Neuron (in vitro differentiated cells): ENCODE results near the gene SEC16B.

ENCODE experiments used
- H2AFZ ChIP-seq: one replicate; pipeline ENCODE4 v1.6.1; 2013; ENCODE audit warnings: low read depth, mild to moderate bottlenecking, inconsistent platforms, low read length, moderate library complexity
- H3K27me3 ChIP-seq: one replicate; pipeline ENCODE4 v1.6.1; 2013; ENCODE audit warnings: low read length; ENCODE audit not compliant: insufficient read depth
- H3K36me3 ChIP-seq: one replicate; pipeline ENCODE4 v1.6.1; 2013; ENCODE audit warnings: low read length; ENCODE audit not compliant: insufficient read depth
- H3K4me1 ChIP-seq: one replicate; pipeline ENCODE4 v1.6.1; 2013; ENCODE audit warnings: low read length; ENCODE audit not compliant: insufficient read depth
- H3K4me3 ChIP-seq: 2 replicates; pipeline ENCODE4 v1.5.1; 2013; ENCODE audit warnings: mild to moderate bottlenecking, low read length, moderate library complexity
- H3K9me3 ChIP-seq: one replicate; pipeline ENCODE4 v1.6.1; 2013; ENCODE audit warnings: low read length

The SEC16B gene

DNA sequence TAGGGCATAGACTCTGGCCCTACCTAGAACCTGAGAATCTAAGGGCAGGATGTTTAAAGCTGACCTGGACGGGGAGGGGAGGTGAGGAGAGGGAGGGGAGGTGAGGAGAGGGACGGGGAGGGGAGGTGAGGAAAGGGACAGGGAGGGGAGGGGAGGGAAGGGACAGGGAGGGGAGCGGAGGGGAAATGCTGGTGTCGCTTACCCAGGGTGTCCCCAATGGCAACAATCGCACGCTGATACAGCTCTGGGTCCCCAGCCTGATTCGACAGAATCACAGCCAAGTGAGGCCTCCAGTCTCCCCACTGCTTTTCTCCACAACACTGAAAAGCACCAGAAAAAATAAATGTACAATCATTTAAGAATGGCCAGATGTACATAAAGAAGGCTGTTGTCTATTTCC lies 22.2 kb downstream of the SEC16B start:
- Histone ChIP-seq H3K27me3 (no peaks in the 10 kb centered on the region), H3K4me3 (no peak overlapping the region), H3K9me3 (no peaks in the 10 kb centered on the region), H3K4me1 (peaks cover 6% of the 10 kb centered on the region), H3K36me3 (no peaks in the 10 kb centered on the region), H2AFZ (no peak overlapping the region)

DNA sequence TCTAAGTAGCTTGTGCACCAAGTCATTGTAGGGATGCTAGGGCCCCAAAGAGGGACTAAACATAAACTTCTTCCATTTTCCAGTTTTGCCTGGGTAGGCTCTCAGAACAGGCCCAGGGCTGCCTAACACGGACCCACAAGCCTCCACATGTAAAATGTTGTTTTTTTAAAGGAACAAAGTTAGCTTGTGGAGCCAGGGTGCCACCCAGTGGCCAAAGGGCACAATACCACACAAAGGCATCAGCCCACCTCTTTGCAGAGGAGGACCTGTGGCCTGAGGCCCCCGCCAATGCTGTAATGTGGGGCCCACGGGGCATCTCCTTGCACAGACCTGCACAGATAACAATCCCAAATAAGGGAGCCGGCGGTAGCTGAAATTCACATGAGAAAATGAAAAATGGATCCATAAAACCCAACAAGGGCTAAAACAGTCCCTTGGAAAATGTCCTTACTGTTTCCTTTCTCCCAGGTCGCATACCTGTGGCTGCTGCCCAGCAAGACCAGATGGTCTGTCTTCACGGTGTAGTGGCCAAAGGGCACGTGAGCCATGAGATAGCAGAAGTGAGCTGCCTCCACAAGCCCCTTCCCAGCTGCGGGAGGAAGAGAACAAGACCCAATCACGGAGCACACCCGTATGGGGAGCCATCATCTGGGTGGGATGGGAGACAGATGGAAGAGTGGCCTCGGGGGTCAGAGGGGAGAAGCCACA lies 23.8 kb downstream of the SEC16B start:
- Histone ChIP-seq H3K4me3 (no peak overlapping the region), H3K36me3 (no peaks in the 10 kb centered on the region), H3K27me3 (no peaks in the 10 kb centered on the region), H2AFZ (no peak overlapping the region), H3K9me3 (no peaks in the 10 kb centered on the region), H3K4me1 (peaks cover 6% of the 10 kb centered on the region)

DNA sequence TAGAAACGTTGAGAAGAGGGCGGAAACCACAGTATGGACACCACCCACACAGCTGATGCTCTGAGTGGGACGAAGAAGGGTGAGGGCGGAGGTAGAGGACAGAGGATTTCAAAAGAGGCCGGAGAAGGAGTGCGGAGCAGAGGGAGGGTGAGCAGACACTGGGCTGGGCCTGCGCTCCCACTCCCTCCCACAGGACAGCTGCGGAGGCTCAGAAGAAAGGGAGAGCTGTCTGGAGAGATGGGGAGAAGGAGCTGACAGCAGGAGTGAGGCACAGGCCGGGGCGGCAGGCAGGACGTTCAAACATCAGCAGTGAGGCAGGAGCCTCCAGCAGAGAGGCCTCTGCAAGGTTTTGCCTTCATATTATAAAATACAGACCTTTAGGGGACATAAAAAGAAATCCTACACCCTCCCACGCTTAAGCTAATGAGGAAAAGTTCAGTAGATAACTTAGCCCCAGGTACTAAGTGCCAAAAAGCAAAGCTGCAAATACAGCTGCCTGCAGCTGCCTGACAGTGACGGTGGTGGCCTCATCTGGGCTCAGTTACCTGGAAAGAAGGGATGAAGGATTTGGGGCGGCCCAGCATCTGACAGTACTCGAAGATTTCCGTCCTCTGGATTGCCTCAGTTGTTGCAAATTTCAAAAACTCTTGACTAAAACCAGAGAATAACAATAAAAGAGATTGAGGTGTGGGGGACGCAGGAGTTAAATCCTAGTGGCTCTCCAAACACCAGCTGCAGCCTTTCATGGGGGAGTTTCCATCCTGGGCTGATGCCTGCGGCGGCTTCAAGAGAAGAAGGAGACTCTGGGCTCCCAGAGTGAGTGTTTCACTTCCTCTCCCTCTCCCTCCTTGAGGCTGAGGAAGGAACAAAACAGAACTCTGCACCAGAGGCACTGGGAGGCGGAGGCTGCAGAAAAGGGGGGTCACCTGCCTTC lies 25.6 kb downstream of the SEC16B start:
- Histone ChIP-seq H2AFZ (no peak overlapping the region), H3K4me3 (no peak overlapping the region), H3K36me3 (no peaks in the 10 kb centered on the region), H3K4me1 (peaks cover 6% of the 10 kb centered on the region), H3K27me3 (no peaks in the 10 kb centered on the region), H3K9me3 (no peaks in the 10 kb centered on the region)

DNA sequence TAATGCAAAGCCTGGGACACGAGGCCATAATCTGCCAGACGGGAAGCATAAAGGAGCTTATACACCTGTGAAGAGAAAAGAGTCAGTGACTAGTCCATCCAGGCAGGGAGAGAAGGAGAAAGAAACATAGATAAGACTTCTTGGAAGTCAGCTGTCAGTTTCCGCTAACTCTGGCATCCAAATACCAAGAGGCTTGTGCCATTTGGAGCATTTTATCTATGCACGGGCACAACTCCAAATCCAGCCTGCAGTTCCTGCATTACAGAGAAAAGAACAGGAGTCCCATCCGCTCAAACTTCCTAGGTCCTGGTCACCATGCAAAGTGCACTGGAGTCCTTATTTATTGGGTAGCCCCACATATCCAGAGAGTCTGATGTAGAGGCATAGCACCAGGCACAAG lies 27.9 kb downstream of the SEC16B start:
- H2AFZ ChIP-seq: no peak overlapping the region
- no peaks in the 10 kb centered on the region for H3K9me3 ChIP-seq
- peaks cover 3% of the 10 kb centered on the region for H3K4me1 ChIP-seq
- H3K36me3 ChIP-seq: no peaks in the 10 kb centered on the region
- H3K4me3 ChIP-seq: no peak overlapping the region
- H3K27me3 ChIP-seq: no peaks in the 10 kb centered on the region

DNA sequence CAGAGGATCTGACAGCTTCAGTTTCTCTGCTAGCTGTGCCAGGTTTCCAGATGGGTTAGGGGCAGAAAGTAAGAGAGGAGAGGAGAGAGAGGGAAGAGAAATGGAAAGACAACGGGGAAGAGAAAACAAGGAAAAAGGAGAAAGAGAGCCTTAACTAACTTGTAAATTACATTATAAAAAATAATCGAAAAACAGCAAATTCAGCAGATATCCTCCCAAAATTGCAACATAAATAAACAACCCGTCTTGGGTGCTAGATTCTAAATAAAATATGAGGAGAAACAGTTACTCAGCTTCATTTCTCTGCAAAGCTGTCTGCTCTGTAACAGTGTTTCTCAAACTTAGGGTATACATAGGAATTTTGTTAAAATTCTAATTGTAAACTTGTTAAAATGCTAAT lies 29.2 kb downstream of the SEC16B start:
- Histone ChIP-seq H3K27me3 (no peaks in the 10 kb centered on the region), H3K36me3 (no peaks in the 10 kb centered on the region), H2AFZ (no peak overlapping the region), H3K4me3 (no peak overlapping the region), H3K9me3 (no peaks in the 10 kb centered on the region), H3K4me1 (no peaks in the 10 kb centered on the region)

DNA sequence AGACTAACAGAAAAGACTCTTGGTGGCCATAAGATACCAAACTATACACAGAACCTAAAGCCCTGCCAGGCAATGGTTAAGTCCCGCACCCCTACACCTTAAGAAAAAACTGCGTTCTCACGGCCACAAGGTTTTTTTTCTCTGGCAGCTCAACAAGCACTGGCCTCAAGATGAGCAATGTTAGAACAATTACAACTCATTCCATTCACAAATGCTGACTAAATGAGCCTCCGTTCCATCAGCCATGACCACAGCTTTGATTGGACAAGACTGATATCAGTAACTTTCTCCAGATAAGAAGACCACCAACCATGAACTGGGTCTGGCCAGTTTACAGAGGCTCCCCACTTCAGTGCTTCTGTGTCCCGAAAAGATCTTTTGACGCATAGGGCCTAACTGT lies 31.9 kb downstream of the SEC16B start:
- Histone ChIP-seq H3K4me3 (no peak overlapping the region), H3K27me3 (no peaks in the 10 kb centered on the region), H2AFZ (no peak overlapping the region), H3K4me1 (no peaks in the 10 kb centered on the region), H3K36me3 (no peaks in the 10 kb centered on the region), H3K9me3 (no peaks in the 10 kb centered on the region)

DNA sequence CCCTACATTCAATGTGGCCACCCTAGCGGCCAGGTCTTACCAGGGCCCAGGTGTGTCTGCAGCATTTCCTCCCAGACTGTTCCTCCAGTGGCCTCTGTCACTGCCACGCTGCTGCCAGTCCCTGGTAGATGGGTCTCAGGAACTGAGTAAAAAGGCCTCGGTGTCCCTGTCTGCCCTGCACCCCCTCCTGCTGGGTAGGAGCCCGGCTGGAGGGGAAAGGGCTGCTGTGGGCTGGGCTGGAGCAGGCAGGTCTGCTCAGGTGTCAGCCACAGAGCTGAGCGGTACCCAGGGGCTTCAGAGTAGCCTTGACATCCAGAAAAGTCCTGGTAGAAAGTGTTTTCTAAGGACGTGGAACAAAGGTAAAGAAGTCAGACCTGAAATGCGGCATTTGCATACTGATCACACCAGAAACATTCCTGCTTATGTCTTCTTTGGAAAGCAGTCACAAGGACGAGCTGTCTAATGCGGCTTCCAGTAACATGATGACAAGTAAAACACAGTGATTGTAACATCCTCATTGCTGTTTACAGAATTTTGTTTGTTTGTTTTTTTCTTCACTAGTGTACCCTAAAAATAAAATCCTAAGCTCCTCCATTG lies 32.6 kb downstream of the SEC16B start:
- no peak overlapping the region for H3K4me3 ChIP-seq
- no peaks in the 10 kb centered on the region for H3K27me3 ChIP-seq
- H2AFZ ChIP-seq: no peak overlapping the region
- no peaks in the 10 kb centered on the region for H3K4me1 ChIP-seq
- no peaks in the 10 kb centered on the region for H3K36me3 ChIP-seq
- no peaks in the 10 kb centered on the region for H3K9me3 ChIP-seq

DNA sequence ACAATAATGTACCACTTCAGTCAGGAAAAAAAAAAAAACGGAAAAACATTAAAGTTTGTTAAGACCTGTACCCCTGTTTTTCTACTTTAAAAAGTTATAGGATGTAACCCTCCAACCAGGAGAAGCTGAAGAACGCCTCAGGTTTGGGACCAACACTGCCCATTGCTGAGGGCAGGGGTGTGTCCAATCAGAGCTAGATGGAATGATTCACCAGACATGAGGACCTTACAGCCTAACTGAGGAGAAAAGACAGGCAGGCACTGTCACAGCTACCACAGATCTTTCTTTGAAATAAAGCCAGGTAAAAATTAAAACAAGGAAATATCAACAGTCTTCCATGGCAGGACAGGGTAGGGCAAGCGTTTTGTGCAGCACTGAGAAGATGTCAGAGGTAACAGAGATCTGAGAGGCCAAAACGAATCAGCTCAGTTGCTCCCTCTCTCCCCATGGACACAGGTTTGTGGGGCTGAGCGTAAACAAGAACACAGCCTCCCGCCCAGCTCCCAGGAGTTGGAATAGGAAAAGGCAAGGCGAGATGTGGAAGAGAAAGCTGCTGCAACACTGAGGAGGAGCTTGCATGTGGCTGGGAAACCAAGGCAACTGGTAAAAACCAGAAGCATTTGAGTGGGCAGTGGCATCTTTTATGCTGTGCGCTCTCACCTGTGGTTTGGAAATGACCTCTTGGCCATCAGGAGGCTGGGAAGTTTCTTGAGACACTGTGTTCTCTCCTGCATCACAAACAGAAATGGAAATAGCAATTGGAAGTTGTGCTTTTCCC lies 34.0 kb downstream of the SEC16B start:
- H3K36me3 ChIP-seq: no peaks in the 10 kb centered on the region
- no peak overlapping the region for H2AFZ ChIP-seq
- no peaks in the 10 kb centered on the region for H3K4me1 ChIP-seq
- no peaks in the 10 kb centered on the region for H3K27me3 ChIP-seq
- H3K4me3 ChIP-seq: no peak overlapping the region
- H3K9me3 ChIP-seq: no peaks in the 10 kb centered on the region

DNA sequence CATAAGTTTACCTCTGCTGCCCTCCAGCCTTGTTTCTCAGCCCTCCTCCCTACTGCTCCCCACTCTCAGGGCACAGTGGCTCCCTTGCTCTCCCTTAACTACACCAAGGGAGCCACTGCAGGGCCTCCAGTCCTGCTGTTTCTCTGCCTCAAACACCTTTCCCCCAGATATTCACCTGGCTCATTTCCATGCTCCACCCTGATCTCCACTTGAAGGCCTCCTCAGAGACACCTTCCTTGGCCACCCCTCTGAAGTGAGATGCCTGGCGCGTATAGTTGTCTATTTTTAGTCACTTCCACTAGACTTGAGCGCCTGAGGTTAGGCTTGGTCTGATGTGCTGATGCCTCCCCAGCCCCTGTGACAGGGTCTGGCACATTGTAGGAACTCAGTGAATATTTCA lies 34.9 kb downstream of the SEC16B start:
- Histone ChIP-seq H3K27me3 (no peaks in the 10 kb centered on the region), H3K4me1 (no peaks in the 10 kb centered on the region), H3K9me3 (no peaks in the 10 kb centered on the region), H2AFZ (no peak overlapping the region), H3K36me3 (no peaks in the 10 kb centered on the region), H3K4me3 (no peak overlapping the region)

DNA sequence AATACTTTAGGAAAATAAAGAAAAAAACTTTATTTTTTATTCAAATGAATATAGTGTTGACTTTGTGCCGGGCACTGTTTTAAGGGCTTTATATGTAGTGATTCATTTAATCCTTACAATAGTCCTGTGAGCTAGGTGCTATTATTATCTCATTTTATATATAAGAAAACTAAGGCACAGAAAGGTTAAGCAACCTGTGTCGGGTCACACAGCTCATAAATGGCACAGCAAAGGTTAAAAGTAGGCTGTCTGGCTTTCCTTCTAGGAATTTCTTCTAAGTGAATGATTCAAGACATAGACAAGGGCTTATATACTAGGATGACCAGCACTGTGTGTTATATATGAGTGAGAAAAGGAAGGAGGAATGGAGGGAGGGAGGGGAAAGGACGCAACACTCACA lies 35.4 kb downstream of the SEC16B start:
- H3K36me3 ChIP-seq: no peaks in the 10 kb centered on the region
- H3K4me3 ChIP-seq: no peak overlapping the region
- no peaks in the 10 kb centered on the region for H3K27me3 ChIP-seq
- H3K9me3 ChIP-seq: no peaks in the 10 kb centered on the region
- no peak overlapping the region for H2AFZ ChIP-seq
- H3K4me1 ChIP-seq: peaks cover 2% of the 10 kb centered on the region

DNA sequence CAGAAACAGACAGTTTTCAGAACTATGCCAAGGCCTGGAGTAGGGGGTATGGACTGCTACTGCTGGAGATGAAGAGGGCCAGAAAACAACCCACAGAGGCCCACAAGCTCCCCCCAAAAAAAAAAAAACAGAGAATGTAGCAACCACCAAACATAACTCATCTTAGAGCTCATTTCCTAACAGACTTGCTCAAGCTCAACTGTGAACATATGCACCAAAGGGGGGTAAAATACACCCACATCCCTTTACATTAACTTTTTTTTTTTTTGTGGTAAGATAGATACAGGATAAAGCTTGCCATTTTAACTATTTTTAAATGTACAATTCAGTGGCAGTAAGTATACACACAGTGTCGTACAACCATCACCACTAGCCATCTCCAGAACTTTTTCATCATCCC lies 36.0 kb downstream of the SEC16B start:
- peaks cover 8% of the 10 kb centered on the region for H3K4me1 ChIP-seq
- H2AFZ ChIP-seq: no peak overlapping the region

DNA sequence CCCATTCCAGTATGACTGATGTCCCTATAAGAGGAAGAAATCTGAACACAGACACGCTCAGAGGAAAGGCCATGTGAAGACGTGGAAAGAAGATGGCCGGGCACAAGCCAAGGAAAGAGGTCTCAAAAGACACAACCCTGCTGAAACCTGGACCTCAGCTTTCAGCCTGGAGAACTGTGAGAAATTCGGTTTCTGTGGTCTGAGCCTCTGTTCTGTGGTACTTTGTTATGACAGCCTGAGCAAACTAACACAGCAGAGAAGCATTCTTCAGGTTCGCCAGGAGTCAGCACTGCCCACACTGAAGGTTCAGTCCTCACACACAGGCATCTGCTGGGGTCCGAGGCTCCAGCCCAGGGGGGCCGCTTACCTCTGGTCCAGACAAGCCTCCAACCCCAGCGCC lies 37.7 kb downstream of the SEC16B start:
- Histone ChIP-seq H3K9me3 (no peaks in the 10 kb centered on the region), H3K36me3 (no peaks in the 10 kb centered on the region), H3K27me3 (no peaks in the 10 kb centered on the region), H3K4me1 (peaks cover 22% of the 10 kb centered on the region), H2AFZ (no peak overlapping the region), H3K4me3 (no peak overlapping the region)

More for the DNA sequence above, 36.0 kb downstream of the SEC16B start:
- H3K36me3 ChIP-seq: no peaks in the 10 kb centered on the region
- no peaks in the 10 kb centered on the region for H3K27me3 ChIP-seq
- H3K4me3 ChIP-seq: no peak overlapping the region
- no peaks in the 10 kb centered on the region for H3K9me3 ChIP-seq

DNA sequence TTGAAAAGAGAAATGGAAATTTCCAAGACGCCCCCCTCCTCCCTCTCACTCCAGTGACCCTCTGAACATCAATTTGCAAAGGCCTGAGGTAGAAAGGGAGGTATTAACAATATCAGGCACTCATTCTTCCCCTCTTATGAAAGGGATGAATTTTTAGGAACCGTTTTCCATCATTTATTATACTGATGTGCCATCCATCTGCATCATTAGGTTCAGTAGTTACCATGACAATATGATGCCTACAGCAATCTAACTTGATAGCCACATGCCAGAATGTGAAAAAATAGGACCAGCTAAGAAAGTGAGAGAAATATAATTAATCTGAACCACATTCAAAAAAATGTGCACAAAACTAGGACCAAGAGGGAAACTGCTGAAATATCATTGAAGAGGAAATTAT lies 40.9 kb downstream of the SEC16B start:
- no peaks in the 10 kb centered on the region for H3K27me3 ChIP-seq
- H3K9me3 ChIP-seq: no peaks in the 10 kb centered on the region
- H3K36me3 ChIP-seq: no peaks in the 10 kb centered on the region
- peaks cover 43% of the 10 kb centered on the region for H3K4me1 ChIP-seq
- no peak overlapping the region for H2AFZ ChIP-seq
- no peak overlapping the region for H3K4me3 ChIP-seq
